Hepatocyte (in vitro differentiated cells): Measurements from ENCODE around the gene LRRC57. TPM values are rescaled to one million over a fixed set of nuclear protein-coding genes. Genes with fewer than 3 reads are reported as not detected.

Source experiments
- DNase-seq: peaks from one replicate; pipeline ENCODE4 v3.0.0-alpha.2; 2016; ENCODE audit warnings: low spot score
- H2AFZ ChIP-seq: fragments of 200-600 bp; sonication (generic); 2 replicates; pipeline ENCODE4 v1.6.0; 2016; ENCODE audit warnings: antibody characterized with exemption, mild to moderate bottlenecking
- H3K27ac ChIP-seq: fragments of 200-600 bp; sonication (generic); 2 replicates; pipeline ENCODE4 v1.5.1; 2016; ENCODE audit warnings: mild to moderate bottlenecking
- H3K27me3 ChIP-seq: fragments of 200-600 bp; sonication (generic); 2 replicates; pipeline ENCODE4 v1.6.1; 2016
- H3K36me3 ChIP-seq: fragments of 200-600 bp; sonication (generic); replicated peaks from 2 replicates; pipeline ENCODE4 v1.5.1; 2016; ENCODE audit warnings: low read depth; ENCODE audit not compliant: insufficient read depth
- H3K4me1 ChIP-seq: fragments of 200-600 bp; sonication (generic); 2 replicates; pipeline ENCODE4 v1.5.1; 2016; ENCODE audit warnings: mild to moderate bottlenecking, moderate library complexity; ENCODE audit not compliant: insufficient read depth
- H3K4me2 ChIP-seq: fragments of 200-600 bp; sonication (generic); 2 replicates; pipeline ENCODE4 v1.6.0; 2016
- H3K4me3 ChIP-seq: fragments of 200-600 bp; sonication (generic); 2 replicates; pipeline ENCODE4 v1.5.1; 2016; ENCODE audit warnings: mild to moderate bottlenecking
- H3K79me2 ChIP-seq: fragments of 200-600 bp; sonication (generic); 2 replicates; pipeline ENCODE4 v1.6.0; 2017; ENCODE audit warnings: mild to moderate bottlenecking
- H3K9me2 ChIP-seq: fragments of 200-600 bp; sonication (generic); replicated peaks from 2 replicates; pipeline ENCODE4 v1.6.0; 2017; ENCODE audit warnings: mild to moderate bottlenecking; ENCODE audit not compliant: insufficient read depth
- H3K9me3 ChIP-seq: fragments of 200-600 bp; sonication (generic); 2 replicates; pipeline ENCODE4 v1.5.1; 2016; ENCODE audit warnings: low read depth, mild to moderate bottlenecking
- H4K20me1 ChIP-seq: fragments of 200-600 bp; sonication (generic); 2 replicates; pipeline ENCODE4 v1.6.0; 2016; ENCODE audit warnings: mild to moderate bottlenecking; ENCODE audit not compliant: insufficient read depth, poor library complexity, severe bottlenecking
- EZH2 ChIP-seq: fragments of 200-600 bp; sonication (generic); IDR thresholded peaks from 2 replicates; pipeline ENCODE4 v1.6.1; 2016; ENCODE audit warnings: antibody characterized with exemption, mild to moderate bottlenecking, borderline replicate concordance
- EZH2phosphoT487 ChIP-seq: fragments of 200-600 bp; sonication (generic); IDR thresholded peaks from one replicate; pipeline ENCODE4 v1.6.1; 2018; ENCODE audit warnings: antibody characterized with exemption, mild to moderate bottlenecking, low read depth, moderate library complexity; ENCODE audit not compliant: unreplicated experiment, severe bottlenecking
- WGBS: methylation state at CpG from one replicate; pipeline ENCODE4 v1.1.6; 2016; ENCODE audit warnings: low lambda C conversion rate; ENCODE audit errors: missing lambda C conversion rate; 5-methylcytosine and 5-hydroxymethylcytosine counted together
- polyA plus RNA-seq: library from polyadenylated mRNA; unstranded; fragments of >200 nt; fragmentation: Nextera tagmentation; extraction: Ambion mirVana; gene quantifications from 2 replicates; pipeline ENCODE4 v1.2.1, GENCODE V29; 2016
- total RNA-seq: library from RNA; depleted of rRNA; stranded (reverse); fragments of >200 nt; gene quantifications from 2 replicates; pipeline ENCODE4 v1.2.3, GENCODE V29; 2014
- TF ChIP-seq, protein P1 (sequence below): fragments of 200-600 bp; sonication (generic); IDR thresholded peaks from 2 replicates; pipeline ENCODE4 v1.5.1; 2016; ENCODE audit warnings: antibody characterized with exemption, mild to moderate bottlenecking; ENCODE audit not compliant: poor library complexity

LRRC57 gene
- total and polyA plus RNA-seq, 2 experiments from 2014 or later: 13.7 to 19.6 TPM

DNA sequence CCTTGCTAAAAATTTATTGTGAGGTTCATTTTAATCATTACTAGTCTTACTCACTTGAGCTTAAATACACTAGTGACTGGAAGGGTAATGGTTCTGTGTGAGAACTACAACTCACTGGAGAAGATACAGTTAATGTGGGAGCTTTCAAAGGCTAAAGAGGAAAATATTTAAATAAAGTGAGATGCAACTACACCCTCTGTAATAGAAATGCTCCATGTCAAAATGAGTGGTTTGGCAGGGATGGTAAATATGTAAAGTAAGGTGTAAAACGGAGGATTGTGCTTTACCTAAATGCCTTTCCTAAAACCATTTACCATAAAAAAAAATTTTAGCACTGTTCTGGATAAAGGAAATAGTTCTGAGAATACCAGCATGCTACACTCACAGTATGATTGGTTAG, 15.3 kb downstream of the LRRC57 start:
- Histone ChIP-seq H2AFZ (no peak overlapping the region), H3K4me3 (no peak overlapping the region), H3K27me3 (no peaks in the 10 kb centered on the region), H3K27ac (no peak overlapping the region), H4K20me1 (no peaks in the 10 kb centered on the region), H3K4me1 (no peaks in the 10 kb centered on the region), H3K36me3 (no peaks in the 10 kb centered on the region), H3K9me3 (no peaks in the 10 kb centered on the region), H3K4me2 (no peak overlapping the region), H3K9me2 (no peaks in the 10 kb centered on the region), H3K79me2 (no peaks in the 10 kb centered on the region)
- TF ChIP-seq EZH2phosphoT487: no peak
- TF ChIP-seq, protein P1, sequence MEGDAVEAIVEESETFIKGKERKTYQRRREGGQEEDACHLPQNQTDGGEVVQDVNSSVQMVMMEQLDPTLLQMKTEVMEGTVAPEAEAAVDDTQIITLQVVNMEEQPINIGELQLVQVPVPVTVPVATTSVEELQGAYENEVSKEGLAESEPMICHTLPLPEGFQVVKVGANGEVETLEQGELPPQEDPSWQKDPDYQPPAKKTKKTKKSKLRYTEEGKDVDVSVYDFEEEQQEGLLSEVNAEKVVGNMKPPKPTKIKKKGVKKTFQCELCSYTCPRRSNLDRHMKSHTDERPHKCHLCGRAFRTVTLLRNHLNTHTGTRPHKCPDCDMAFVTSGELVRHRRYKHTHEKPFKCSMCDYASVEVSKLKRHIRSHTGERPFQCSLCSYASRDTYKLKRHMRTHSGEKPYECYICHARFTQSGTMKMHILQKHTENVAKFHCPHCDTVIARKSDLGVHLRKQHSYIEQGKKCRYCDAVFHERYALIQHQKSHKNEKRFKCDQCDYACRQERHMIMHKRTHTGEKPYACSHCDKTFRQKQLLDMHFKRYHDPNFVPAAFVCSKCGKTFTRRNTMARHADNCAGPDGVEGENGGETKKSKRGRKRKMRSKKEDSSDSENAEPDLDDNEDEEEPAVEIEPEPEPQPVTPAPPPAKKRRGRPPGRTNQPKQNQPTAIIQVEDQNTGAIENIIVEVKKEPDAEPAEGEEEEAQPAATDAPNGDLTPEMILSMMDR: no peak
- no peak for TF ChIP-seq EZH2
- whole genome bisulfite sequencing: 95% methylated on average over 1 of the region's 1 CpG
- no peak for DNase-seq

DNA sequence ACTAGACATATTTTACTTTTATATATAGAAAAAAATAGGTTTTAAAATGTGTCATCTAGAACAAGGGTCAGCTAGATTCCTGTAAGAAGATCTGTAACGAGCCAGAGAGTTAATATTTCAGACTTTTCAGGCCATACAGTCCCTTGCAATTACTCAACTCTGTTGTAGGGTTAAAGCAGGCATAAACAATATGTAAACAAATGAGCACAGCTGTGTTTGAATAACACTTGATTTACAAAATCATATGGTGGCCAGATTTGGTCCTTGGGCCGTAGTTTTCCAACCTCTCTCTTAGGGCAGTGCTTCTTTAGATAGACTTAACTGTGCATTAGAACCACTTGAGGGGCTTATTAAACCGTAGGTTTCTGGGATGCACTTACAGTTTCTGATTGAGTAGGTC, 19.6 kb downstream of the LRRC57 start:
- TF ChIP-seq EZH2phosphoT487 (no peak), EZH2 (no peak)
- TF ChIP-seq, protein P1: no peak

DNA sequence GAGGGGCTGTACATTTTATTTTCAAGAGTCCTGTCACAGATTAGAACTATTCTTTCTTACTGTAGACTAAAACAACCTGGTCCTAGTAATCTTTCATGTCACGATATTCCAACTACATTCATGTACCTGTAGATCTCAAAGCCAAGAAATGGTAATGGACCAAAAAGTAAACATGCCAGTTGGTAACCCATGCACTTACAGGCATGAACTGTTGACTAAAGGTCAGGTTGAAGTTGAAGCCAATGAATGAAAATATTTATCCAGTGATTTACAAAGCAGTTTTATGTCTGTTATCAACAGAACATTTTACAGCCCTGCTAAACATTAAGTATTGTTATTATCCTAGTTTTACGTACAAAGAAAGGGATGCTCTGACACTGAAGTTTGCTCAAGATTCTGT, 25.3 kb downstream of the LRRC57 start:
- H3K27me3 ChIP-seq: no peaks in the 10 kb centered on the region
- H3K79me2 ChIP-seq: no peaks in the 10 kb centered on the region
- H3K4me2 ChIP-seq: no peak overlapping the region
- no peak overlapping the region for H2AFZ ChIP-seq
- no peaks in the 10 kb centered on the region for H3K9me2 ChIP-seq
- no peaks in the 10 kb centered on the region for H3K9me3 ChIP-seq
- no peaks in the 10 kb centered on the region for H4K20me1 ChIP-seq
- WGBS: 60% methylated on average over 2 of the region's 2 CpGs
- H3K4me1 ChIP-seq: no peaks in the 10 kb centered on the region
- H3K27ac ChIP-seq: no peak overlapping the region
- no peak for DNase-seq
- TF ChIP-seq EZH2 (no peak), EZH2phosphoT487 (no peak)
- TF ChIP-seq, protein P1: no peak
- H3K4me3 ChIP-seq: no peak overlapping the region
- no peaks in the 10 kb centered on the region for H3K36me3 ChIP-seq

More for the DNA sequence above, 19.6 kb downstream of the LRRC57 start:
- H3K9me3 ChIP-seq: no peaks in the 10 kb centered on the region
- WGBS: 86% methylated on average over 3 of the region's 3 CpGs
- no peak for DNase-seq
- H3K27ac ChIP-seq: no peak overlapping the region
- no peak overlapping the region for H2AFZ ChIP-seq
- no peaks in the 10 kb centered on the region for H3K9me2 ChIP-seq
- no peaks in the 10 kb centered on the region for H4K20me1 ChIP-seq
- H3K27me3 ChIP-seq: no peaks in the 10 kb centered on the region
- H3K4me3 ChIP-seq: no peak overlapping the region
- H3K4me1 ChIP-seq: no peaks in the 10 kb centered on the region
- H3K36me3 ChIP-seq: no peaks in the 10 kb centered on the region
- no peaks in the 10 kb centered on the region for H3K79me2 ChIP-seq
- H3K4me2 ChIP-seq: no peak overlapping the region

DNA sequence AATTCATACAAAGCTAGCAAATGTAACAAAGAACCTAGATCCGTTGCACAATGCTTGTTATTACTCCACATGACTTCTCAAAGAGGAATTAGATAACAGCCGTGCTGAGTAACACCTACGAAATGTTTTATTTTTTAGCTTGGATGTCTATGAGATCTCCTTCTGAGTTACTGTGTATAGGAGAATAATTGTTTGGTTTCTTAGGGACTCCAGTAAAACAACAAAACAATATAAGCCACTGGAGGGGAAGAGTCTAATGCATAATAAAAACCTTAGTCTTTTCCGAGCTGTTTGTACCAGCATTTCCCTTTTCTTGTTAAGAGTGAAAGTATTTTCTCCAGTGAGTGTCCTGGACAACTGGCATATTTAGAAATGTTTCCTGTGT, 37.6 kb downstream of the LRRC57 start:
- H3K4me2 ChIP-seq: peak overlapping the region; percentile 18
- H3K9me3 ChIP-seq: no peaks in the 10 kb centered on the region
- 81% methylated on average over 4 of the region's 4 CpGs for WGBS
- H3K9me2 ChIP-seq: no peaks in the 10 kb centered on the region
- no peaks in the 10 kb centered on the region for H3K36me3 ChIP-seq
- H3K4me3 ChIP-seq: no peak overlapping the region
- H3K27ac ChIP-seq: peak overlapping the region; percentile 9
- H4K20me1 ChIP-seq: peaks cover 6% of the 10 kb centered on the region
- TF ChIP-seq EZH2: no peak
- no peak for TF ChIP-seq EZH2phosphoT487
- TF ChIP-seq, protein P1: no peak
- no peaks in the 10 kb centered on the region for H3K27me3 ChIP-seq
- peak; percentile 11 for DNase-seq
- peaks cover 45% of the 10 kb centered on the region for H3K79me2 ChIP-seq
- H2AFZ ChIP-seq: no peak overlapping the region
- H3K4me1 ChIP-seq: no peaks in the 10 kb centered on the region
